Mucosa of descending colon (tissue), 3 donors: ENCODE results near the gene CHST3. TPM values are rescaled to one million over a fixed set of nuclear protein-coding genes. Genes with fewer than 3 reads are reported as not detected.

Source experiments
- ATAC-seq: fragments of 200-7000 bp; cut with Tn5 transposase; one replicate; pipeline ENCODE4 v1.9.1; 2020; ENCODE audit warnings: mild to moderate bottlenecking, moderate library complexity
- DNase-seq, 3 donors: peaks; one replicate each; pipeline ENCODE4 v3.0.0-alpha.2; 2020
- H3K36me3 ChIP-seq: fragments of 200-600 bp; one replicate; pipeline ENCODE4 v1.8.0; 2021; ENCODE audit warnings: low read depth, mild to moderate bottlenecking
- H3K4me1 ChIP-seq: fragments of 200-600 bp; one replicate; pipeline ENCODE4 v1.8.0; 2021; ENCODE audit warnings: low read depth, mild to moderate bottlenecking
- H3K4me3 ChIP-seq: fragments of 200-600 bp; one replicate; pipeline ENCODE4 v1.8.0; 2021; ENCODE audit warnings: mild to moderate bottlenecking
- H3K9me3 ChIP-seq: fragments of 200-600 bp; one replicate; pipeline ENCODE4 v1.8.0; 2021; ENCODE audit warnings: mild to moderate bottlenecking
- intact Hi-C, 2 donors: fragments of 100-400 bp; cut with DNase I in 1 of 2; cut with micrococcal nuclease in 1 of 2; formaldehyde crosslinking; loops; one replicate each; pipeline versions ENCODE4 v1.11.0 to v1.11.1; 2022; cut with DNase I, micrococcal nuclease
- total RNA-seq, 3 donors: library from RNA; stranded (reverse); fragmentation: NEBNext Ultra II Directional in 2 of 3; extraction: Animal tissue kit (Norgen Biotek cat#: 25700) in 2 of 3; gene quantifications; one replicate each; pipeline versions ENCODE4 v1.2.1 to v1.2.4, GENCODE V29; 2021 to 2023
- TF ChIP-seq, protein P1 (sequence below): fragments of 200-600 bp; IDR thresholded peaks from one replicate; pipeline ENCODE4 v1.8.0; 2022; ENCODE audit warnings: antibody characterized with exemption, mild to moderate bottlenecking
- donor health status: DM: no; HTN: no; CAD: no; lungs with moderate emphysema.
- donor health status: DM: no; HTN: no; CAD: no.
- donor health status: DM: no; HTN: yes; CAD: no.

The CHST3 gene
- total RNA-seq, 3 donors from 2014 or later = 1.1 to 15.7 (median 3.1) TPM

DNA sequence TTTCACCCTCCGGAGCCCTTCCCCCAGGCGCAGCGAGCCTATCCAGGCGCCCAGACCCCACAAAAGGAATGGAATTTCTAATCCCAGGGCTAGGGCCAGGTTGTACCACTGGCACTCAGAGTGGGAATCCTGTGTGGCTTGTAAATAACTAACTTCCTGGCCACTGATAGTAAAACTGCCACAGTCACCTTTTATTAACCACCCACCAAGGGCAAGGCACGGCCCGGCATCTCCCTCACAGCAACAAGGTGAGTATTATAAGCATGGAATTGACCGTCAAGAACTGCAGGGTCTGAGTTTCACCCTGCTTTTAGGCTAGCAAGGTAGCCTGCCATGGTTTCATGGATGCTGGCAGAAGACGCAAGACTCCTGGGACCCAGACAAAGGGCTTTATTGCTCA is 73.1 kb downstream of the CHST3 start:
- Histone ChIP-seq H3K9me3 (no peaks in the 10 kb centered on the region), H3K4me3 (no peak overlapping the region), H3K4me1 (no peaks in the 10 kb centered on the region), H3K36me3 (no peaks in the 10 kb centered on the region)
- TF ChIP-seq, protein P1, sequence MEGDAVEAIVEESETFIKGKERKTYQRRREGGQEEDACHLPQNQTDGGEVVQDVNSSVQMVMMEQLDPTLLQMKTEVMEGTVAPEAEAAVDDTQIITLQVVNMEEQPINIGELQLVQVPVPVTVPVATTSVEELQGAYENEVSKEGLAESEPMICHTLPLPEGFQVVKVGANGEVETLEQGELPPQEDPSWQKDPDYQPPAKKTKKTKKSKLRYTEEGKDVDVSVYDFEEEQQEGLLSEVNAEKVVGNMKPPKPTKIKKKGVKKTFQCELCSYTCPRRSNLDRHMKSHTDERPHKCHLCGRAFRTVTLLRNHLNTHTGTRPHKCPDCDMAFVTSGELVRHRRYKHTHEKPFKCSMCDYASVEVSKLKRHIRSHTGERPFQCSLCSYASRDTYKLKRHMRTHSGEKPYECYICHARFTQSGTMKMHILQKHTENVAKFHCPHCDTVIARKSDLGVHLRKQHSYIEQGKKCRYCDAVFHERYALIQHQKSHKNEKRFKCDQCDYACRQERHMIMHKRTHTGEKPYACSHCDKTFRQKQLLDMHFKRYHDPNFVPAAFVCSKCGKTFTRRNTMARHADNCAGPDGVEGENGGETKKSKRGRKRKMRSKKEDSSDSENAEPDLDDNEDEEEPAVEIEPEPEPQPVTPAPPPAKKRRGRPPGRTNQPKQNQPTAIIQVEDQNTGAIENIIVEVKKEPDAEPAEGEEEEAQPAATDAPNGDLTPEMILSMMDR = no peak
- ATAC-seq (peak; percentile 37), DNase-seq (no peak)
- intact Hi-C loops = no loop called here

DNA sequence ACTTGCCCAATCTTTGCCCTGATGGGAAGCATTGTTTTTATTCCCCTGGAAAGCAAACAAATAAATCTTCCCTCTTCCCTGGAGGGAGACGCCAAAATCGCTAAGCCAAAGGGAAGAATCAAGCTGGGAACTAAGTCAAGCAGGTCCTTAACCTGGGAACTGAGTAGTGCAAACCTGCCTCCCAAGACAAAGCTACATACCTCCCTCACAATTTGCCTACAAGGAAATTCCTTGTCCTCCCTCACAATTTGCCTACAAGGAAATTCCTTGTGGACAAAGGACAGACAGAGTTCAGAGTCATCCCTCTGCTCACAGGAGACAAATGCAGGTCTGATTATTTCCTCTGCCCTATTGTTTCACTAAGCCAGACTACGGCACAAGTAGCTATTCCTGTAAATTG is 73.6 kb downstream of the CHST3 start:
- TF ChIP-seq, protein P1 = no peak
- Histone ChIP-seq H3K4me3 (no peak overlapping the region), H3K36me3 (no peaks in the 10 kb centered on the region), H3K9me3 (no peaks in the 10 kb centered on the region), H3K4me1 (no peaks in the 10 kb centered on the region)
- ATAC-seq (peak; percentile 78), DNase-seq (no peak)
- intact Hi-C loops = no loop called here

DNA sequence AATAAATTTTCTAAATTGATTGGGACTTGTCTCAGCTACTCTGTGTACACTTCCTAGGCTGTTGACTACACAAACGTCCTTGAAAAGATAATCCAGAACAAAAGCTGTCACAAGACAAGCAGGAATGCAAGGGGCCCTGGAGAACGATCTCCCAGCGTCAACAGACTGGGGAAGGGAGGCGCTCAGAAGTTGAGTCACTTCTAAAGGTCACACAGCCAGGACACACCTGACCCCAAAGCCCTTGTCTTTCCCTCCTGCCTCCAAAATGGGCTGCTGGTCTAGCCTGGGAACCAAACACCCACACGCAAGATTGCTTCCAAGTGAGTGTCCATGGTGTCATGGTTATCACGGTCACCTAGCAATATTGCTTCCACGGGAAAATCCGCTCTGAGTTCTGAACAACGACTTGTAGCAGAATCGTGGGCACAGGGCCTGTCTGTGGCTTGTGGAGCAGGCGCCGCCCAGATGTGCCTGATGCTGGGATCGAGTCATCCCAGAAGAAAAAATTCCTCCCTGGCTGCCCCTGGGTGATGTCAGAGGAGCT is 74.3 kb downstream of the CHST3 start:
- ATAC-seq = peak; percentile 10
- no peak overlapping the region for H3K4me3 ChIP-seq
- TF ChIP-seq, protein P1 = no peak

DNA sequence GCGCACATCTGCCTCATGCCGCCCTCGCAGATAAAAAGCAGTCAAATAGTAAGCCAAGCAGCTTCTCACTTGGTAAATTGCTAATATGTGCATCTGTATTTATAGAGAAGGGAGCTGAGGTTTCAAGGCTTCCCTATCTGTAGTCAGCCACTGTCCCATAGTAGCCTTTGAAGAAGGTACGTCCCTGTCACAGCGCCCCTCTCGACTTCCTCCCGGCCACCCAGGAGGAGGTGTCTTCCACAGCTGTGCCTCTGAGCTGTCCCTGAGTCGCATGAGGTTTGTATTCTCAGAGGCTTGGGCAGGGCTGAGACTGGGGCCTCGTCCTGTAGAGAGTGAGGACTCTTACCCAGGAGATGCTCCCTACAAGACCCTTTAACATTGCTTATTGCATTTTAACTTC is 75.2 kb downstream of the CHST3 start:
- Histone ChIP-seq H3K4me1 (no peaks in the 10 kb centered on the region), H3K9me3 (no peaks in the 10 kb centered on the region), H3K4me3 (no peak overlapping the region), H3K36me3 (no peaks in the 10 kb centered on the region)
- no peak for DNase-seq
- intact Hi-C loops = no loop called here
- TF ChIP-seq, protein P1 = no peak
- no peak for ATAC-seq

More for the DNA sequence above, 74.3 kb downstream of the CHST3 start:
- intact Hi-C loops = no loop called here
- no peak for DNase-seq
- Histone ChIP-seq H3K36me3 (no peaks in the 10 kb centered on the region), H3K4me1 (no peaks in the 10 kb centered on the region), H3K9me3 (no peaks in the 10 kb centered on the region)

DNA sequence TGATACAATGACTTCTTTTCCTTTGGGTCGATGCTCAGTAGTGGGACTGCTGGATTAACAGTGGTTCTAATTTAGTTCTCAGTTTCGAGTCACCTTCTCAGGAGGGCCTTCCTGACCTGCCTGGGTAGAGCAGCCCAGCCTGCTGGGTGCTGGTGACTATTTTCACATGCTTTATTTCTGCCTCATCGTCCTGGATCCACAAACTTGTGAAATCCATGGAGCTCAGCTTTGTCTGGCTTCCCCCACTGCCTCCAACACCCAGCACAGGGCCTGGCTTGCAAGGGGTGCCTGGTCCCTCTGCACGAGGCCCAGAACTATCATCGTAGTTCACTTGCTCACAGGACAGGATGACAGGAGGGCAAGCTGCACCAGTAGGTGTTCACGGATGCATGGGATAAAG is 77.3 kb downstream of the CHST3 start:
- ATAC-seq (no peak), DNase-seq (no peak)
- TF ChIP-seq, protein P1 = no peak
- intact Hi-C loops = no loop called here
- Histone ChIP-seq H3K9me3 (no peaks in the 10 kb centered on the region), H3K36me3 (no peaks in the 10 kb centered on the region), H3K4me3 (no peak overlapping the region), H3K4me1 (no peaks in the 10 kb centered on the region)
